Gastroesophageal sphincter (tissue), 4 donors: Measurements from ENCODE around the gene CACNA1E. TPM values are rescaled to one million over a fixed set of nuclear protein-coding genes. Genes with fewer than 3 reads are reported as not detected.

ENCODE experiments used
- ATAC-seq: fragments of 150-250 bp; one replicate; pipeline ENCODE4 v1.9.1; 2016; ENCODE audit warnings: mild to moderate bottlenecking, moderate library complexity
- H3K27ac ChIP-seq, 4 donors: fragments of 200-600 bp; sonication (generic) in 3 of 4; 1 replicate in 3 of 4; 2 replicates in 1 of 4; pipeline ENCODE4 v1.5.1; 2016 to 2019
- H3K27me3 ChIP-seq: fragments of 200-600 bp; sonication (generic); one replicate; pipeline ENCODE4 v1.5.1; 2019
- H3K36me3 ChIP-seq, 2 donors: fragments of 200-600 bp; sonication (generic); one replicate each; pipeline ENCODE4 v1.5.1; 2019; ENCODE audit warnings: control low read depth in 1 of 2
- H3K4me1 ChIP-seq, 3 donors: fragments of 200-600 bp; sonication (generic); 1 replicate in 2 of 3; 2 replicates in 1 of 3; pipeline ENCODE4 v1.5.1; 2016 to 2019; ENCODE audit warnings: control low read depth in 2 of 3
- H3K4me3 ChIP-seq, 2 donors: fragments of 200-600 bp; sonication (generic); one replicate each; pipeline ENCODE4 v1.5.1; 2019; ENCODE audit warnings: mild to moderate bottlenecking in 1 of 2, moderate library complexity in 1 of 2
- H3K9me3 ChIP-seq, 3 donors: fragments of 200-600 bp; sonication (generic); one replicate each; pipeline ENCODE4 v1.5.1; 2017 to 2019; ENCODE audit warnings: control low read depth in 2 of 3
- EP300 ChIP-seq: sonication (generic); formaldehyde crosslinking; IDR thresholded peaks from one replicate; pipeline ENCODE4 v1.6.1; 2017; ENCODE audit warnings: antibody characterized with exemption, mild to moderate bottlenecking
- POLR2A ChIP-seq, 2 donors: fragments of 450-650 bp; IDR thresholded peaks; one replicate each; pipeline ENCODE4 v1.6.1; 2017; ENCODE audit warnings: antibody characterized with exemption in 2 of 2, mild to moderate bottlenecking in 2 of 2, moderate library complexity in 1 of 2
- POLR2AphosphoS5 ChIP-seq: sonication (generic); formaldehyde crosslinking; IDR thresholded peaks from one replicate; pipeline ENCODE4 v1.6.1; 2017; ENCODE audit warnings: antibody characterized with exemption
- WGBS, 2 donors: methylation state at CpG; one replicate each; pipeline ENCODE4 v1.1.5; 2018; ENCODE audit warnings: low coverage in 1 of 2; 5-methylcytosine and 5-hydroxymethylcytosine counted together
- total RNA-seq, 4 donors: library from RNA; depleted of rRNA; stranded (reverse); fragments of >200 nt; gene quantifications; one replicate each; pipeline ENCODE4 v1.1.0, GENCODE V29; 2016
- TF ChIP-seq, protein P1 (sequence below), 4 experiments: fragments of 200-600 bp in 2 of 4; fragments of 450-650 bp in 2 of 4; sonication (generic) in 1 of 4; IDR thresholded peaks; one replicate each; pipeline ENCODE4 v1.5.1; 2017 to 2019; ENCODE audit warnings: antibody characterized with exemption in 4 of 4, mild to moderate bottlenecking in 2 of 4, moderate library complexity in 2 of 4

CACNA1E gene
- total RNA-seq, 4 donors from 2014 or later, result 0.13 to 0.23 (median 0.16) TPM

DNA sequence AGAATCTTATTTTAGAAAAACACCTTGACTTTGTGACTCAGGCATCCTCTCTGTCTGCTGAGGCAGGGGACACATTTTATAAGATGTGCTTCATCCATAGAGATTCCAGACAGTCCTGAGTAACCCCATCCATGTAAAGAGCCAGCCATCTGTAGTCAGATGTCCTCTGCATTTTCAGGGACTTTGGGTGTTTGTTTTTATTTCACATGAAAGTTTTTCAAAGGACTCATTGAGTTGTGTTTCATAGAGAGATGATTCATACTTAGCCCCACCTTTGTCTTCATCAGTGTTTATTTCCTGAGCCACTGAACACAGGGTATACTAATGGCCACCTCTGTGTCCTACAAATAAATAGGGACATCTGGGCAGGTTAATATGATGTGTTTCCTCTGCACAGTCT, 280.4 kb downstream of the CACNA1E start:
- H3K27me3 ChIP-seq, result no peaks in the 10 kb centered on the region
- no peaks in the 10 kb centered on the region for H3K4me1 ChIP-seq
- ATAC-seq, result no peak
- TF ChIP-seq, protein P1, sequence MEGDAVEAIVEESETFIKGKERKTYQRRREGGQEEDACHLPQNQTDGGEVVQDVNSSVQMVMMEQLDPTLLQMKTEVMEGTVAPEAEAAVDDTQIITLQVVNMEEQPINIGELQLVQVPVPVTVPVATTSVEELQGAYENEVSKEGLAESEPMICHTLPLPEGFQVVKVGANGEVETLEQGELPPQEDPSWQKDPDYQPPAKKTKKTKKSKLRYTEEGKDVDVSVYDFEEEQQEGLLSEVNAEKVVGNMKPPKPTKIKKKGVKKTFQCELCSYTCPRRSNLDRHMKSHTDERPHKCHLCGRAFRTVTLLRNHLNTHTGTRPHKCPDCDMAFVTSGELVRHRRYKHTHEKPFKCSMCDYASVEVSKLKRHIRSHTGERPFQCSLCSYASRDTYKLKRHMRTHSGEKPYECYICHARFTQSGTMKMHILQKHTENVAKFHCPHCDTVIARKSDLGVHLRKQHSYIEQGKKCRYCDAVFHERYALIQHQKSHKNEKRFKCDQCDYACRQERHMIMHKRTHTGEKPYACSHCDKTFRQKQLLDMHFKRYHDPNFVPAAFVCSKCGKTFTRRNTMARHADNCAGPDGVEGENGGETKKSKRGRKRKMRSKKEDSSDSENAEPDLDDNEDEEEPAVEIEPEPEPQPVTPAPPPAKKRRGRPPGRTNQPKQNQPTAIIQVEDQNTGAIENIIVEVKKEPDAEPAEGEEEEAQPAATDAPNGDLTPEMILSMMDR (IDR thresholded peaks at IDR 0.05), result no peak
- TF ChIP-seq POLR2A (IDR thresholded peaks at IDR 0.05) (no peak), EP300 (no peak), POLR2AphosphoS5 (no peak)
- H3K27ac ChIP-seq, result no peak overlapping the region
- no peaks in the 10 kb centered on the region for H3K9me3 ChIP-seq
- H3K36me3 ChIP-seq, result no peaks in the 10 kb centered on the region
- no peak overlapping the region for H3K4me3 ChIP-seq

DNA sequence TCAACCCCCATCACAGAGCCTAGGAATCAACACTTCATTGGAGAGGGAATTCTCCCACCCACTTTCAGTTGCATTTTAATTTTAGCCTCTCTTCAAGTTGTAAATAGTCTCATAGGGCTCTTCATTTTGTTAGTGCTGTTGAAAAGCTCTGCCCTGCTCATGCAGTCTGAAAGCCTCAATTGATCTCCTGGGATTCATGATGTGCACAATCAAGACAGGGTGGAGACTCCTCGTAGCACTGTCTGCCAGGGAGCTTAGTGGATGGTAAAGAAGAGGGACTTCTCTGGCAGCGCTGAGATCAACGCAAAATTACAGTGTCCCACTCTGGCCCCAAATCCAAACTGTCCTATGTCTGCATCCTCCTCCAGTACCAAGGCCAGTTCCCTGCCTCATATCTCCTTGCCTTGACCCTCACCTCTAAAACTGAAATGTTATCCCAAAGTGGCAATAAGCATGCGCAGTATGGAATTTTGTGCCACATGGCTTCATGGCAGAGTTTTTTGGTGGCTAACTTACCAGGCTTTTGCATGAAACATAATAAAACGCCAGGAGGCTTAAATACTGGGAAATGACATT, 282.2 kb downstream of the CACNA1E start:
- TF ChIP-seq POLR2A (IDR thresholded peaks at IDR 0.05) (no peak), EP300 (no peak)
- TF ChIP-seq, protein P1 (IDR thresholded peaks at IDR 0.05), result no peak
- Histone ChIP-seq H3K4me1 (no peaks in the 10 kb centered on the region), H3K4me3 (no peak overlapping the region), H3K36me3 (no peaks in the 10 kb centered on the region), H3K27ac (no peak overlapping the region), H3K9me3 (no peaks in the 10 kb centered on the region), H3K27me3 (no peaks in the 10 kb centered on the region)
- WGBS, 2 donors, result 63 to 73% methylated on average over 3 to 5 of the region's 5 CpGs
- ATAC-seq, result no peak

DNA sequence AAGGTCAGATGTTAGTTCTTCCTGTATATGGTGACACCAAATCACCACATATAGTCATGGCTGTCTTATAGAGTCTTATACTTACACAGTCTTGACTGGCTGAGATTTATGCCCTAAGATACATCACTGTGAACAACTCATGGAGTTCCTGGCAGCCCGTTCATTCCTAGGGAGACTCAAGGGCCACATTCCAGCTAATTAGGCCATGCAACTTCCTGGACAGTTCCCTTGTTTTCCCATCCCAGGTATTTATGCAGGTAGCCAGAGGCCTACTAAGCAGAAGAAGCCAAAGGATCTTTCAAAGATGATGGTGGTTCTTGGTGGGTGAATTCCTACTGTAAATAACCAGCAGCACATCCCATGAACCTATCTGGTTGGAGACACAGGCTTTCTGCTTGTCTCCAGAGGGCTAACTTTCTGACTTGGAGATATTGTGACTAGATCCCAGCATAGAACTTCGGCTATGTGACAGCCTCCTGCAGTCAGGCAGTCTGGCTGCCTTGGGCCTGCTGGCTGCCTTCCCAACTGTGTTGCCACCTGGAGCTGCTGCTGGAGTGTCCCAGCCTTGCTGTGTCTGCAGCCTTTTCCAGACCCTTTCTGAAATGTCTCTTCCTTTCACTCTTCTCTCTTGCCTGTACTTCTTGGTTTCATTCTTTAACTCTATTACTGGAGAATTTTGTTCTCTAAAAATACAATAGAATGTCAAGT, 283.8 kb downstream of the CACNA1E start:
- H3K4me3 ChIP-seq, result no peak overlapping the region
- H3K27me3 ChIP-seq, result no peaks in the 10 kb centered on the region
- H3K36me3 ChIP-seq, result no peaks in the 10 kb centered on the region
- no peak overlapping the region for H3K27ac ChIP-seq
- no peak for ATAC-seq
- WGBS, 2 donors, result 85% methylated on average over 2 of the region's 2 CpGs; no CpG with 5 or more reads in 1 of the 2 donors
- no peaks in the 10 kb centered on the region for H3K9me3 ChIP-seq
- H3K4me1 ChIP-seq, result no peaks in the 10 kb centered on the region
- TF ChIP-seq POLR2A (IDR thresholded peaks at IDR 0.05) (no peak), EP300 (no peak), POLR2AphosphoS5 (no peak)
- TF ChIP-seq, protein P1 (IDR thresholded peaks at IDR 0.05), result no peak

DNA sequence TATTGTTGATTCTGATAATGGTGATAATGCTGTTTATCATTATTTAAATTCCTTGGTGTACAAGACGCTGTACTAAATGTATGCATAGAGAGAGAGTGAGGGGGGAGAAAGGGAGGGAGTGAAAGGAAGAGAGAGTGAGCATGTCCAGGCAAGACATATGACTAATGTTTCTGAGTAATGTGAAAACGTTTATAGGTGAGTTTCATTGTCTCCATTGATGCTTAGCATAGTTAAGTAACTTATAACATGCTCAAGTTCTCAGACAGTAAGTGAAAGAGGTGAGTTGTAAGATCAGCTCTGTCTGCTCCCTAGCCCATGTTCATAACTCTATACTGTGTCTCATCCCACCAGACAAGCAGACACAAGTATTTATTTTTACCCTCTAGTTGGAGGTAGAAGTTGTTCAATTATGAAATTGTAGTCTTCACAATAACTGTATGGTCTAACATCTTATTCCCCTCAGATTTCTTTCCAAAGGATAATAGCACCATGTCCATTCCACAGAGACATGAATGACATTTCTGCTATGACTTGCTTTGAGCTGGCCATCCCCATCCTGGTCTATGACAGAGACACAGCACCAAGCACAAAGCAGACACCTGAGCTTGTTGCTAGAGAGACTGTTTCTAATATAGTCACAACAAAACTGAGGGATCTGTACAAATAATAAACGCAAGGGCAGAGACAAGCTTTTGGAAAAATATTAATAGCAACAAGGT, 285.1 kb downstream of the CACNA1E start:
- Histone ChIP-seq H3K4me3 (no peak overlapping the region), H3K4me1 (no peaks in the 10 kb centered on the region), H3K9me3 (no peaks in the 10 kb centered on the region), H3K27ac (no peak overlapping the region), H3K36me3 (no peaks in the 10 kb centered on the region), H3K27me3 (no peaks in the 10 kb centered on the region)
- no peak for TF ChIP-seq POLR2AphosphoS5
- TF ChIP-seq POLR2A (IDR thresholded peaks at IDR 0.05), result no peak
- TF ChIP-seq, protein P1 (IDR thresholded peaks at IDR 0.05), result no peak
- TF ChIP-seq EP300, result no peak
- ATAC-seq, result no peak
- 37 to 59% methylated on average over 3 of the region's 3 CpGs for WGBS, 2 donors
